ENCODE measurements around the gene RASGEF1C. TPM values are rescaled to one million over a fixed set of nuclear protein-coding genes. Genes with fewer than 3 reads are reported as not detected.

RASGEF1C gene
- total RNA-seq, 5 donors from 2014 or later (not counting 1 experiment from before 2014, with no cell fraction given): not detected

- Histone ChIP-seq H3K27ac (ENCODE audit: low read length) (no peak overlapping the region), H3K36me3 (ENCODE audit: control insufficient read depth in 2 of 2, extremely low read depth in 1 of 2, insufficient read depth in 1 of 2, low read length in 1 of 2) (peaks cover 8 to 69% of the 10 kb centered on the region in 2 donors), H3K4me1 (ENCODE audit: control insufficient read depth in 1 of 2, extremely low read depth in 1 of 2, insufficient read depth in 2 of 2, low read length in 2 of 2) (no peaks in the 10 kb centered on the region), H3K27me3 (replicated peaks in 1 of 2; ENCODE audit: control insufficient read depth in 2 of 2, extremely low read depth in 1 of 2, insufficient read depth in 2 of 2, low read length in 1 of 2) (no peaks in the 10 kb centered on the region), H3K9me3 (no peaks in the 10 kb centered on the region), H3K4me3 (ENCODE audit: control insufficient read depth in 1 of 2, extremely low read depth in 1 of 2, low read length in 1 of 2) (no peak overlapping the region)
- H3K27me3 Mint-ChIP-seq: no peaks in the 10 kb centered on the region
- 100% methylated on average over 1 of the region's 2 CpGs for WGBS (ENCODE audit: insufficient coverage)
- H3K9me3 Mint-ChIP-seq: peaks cover 0 to 33% (median 20%) of the 10 kb centered on the region in 3 donors
- no peak overlapping the region for H3K4me3 Mint-ChIP-seq
- CTCF ChIA-PET: no interaction called here
- peaks cover 99% of the 10 kb centered on the region for H3K36me3 Mint-ChIP-seq
- H3K27ac Mint-ChIP-seq: no peak overlapping the region
- DNase-seq (no peak), ATAC-seq (replicated peaks in 1 of 4) (no peak)
- POLR2A ChIA-PET: no interaction called here
- H3K4me1 Mint-ChIP-seq: no peaks in the 10 kb centered on the region
Measured at GRCh38 chr5:180238631-180239030, 29.6 kb upstream of the RASGEF1C start.

GRCh38 chr5:180235846-180236245, 26.8 kb upstream of the RASGEF1C start:
- H3K4me1 Mint-ChIP-seq: no peaks in the 10 kb centered on the region
- H3K36me3 Mint-ChIP-seq: peaks cover 96% of the 10 kb centered on the region
- no peak overlapping the region for H3K4me3 Mint-ChIP-seq
- H3K27ac Mint-ChIP-seq: no peak overlapping the region
- H3K27me3 Mint-ChIP-seq: no peaks in the 10 kb centered on the region
- ChIA-PET CTCF (no interaction called here), POLR2A (no interaction called here)
- Histone ChIP-seq H3K27ac (ENCODE audit: low read length) (no peak overlapping the region), H3K36me3 (ENCODE audit: control insufficient read depth in 2 of 2, extremely low read depth in 1 of 2, insufficient read depth in 1 of 2, low read length in 1 of 2) (peaks cover 3 to 50% of the 10 kb centered on the region in 2 donors), H3K4me3 (ENCODE audit: control insufficient read depth in 1 of 2, extremely low read depth in 1 of 2, low read length in 1 of 2) (no peak overlapping the region), H3K4me1 (ENCODE audit: control insufficient read depth in 1 of 2, extremely low read depth in 1 of 2, insufficient read depth in 2 of 2, low read length in 2 of 2) (no peaks in the 10 kb centered on the region), H3K27me3 (replicated peaks in 1 of 2; ENCODE audit: control insufficient read depth in 2 of 2, extremely low read depth in 1 of 2, insufficient read depth in 2 of 2, low read length in 1 of 2) (no peaks in the 10 kb centered on the region), H3K9me3 (no peaks in the 10 kb centered on the region)
- H3K9me3 Mint-ChIP-seq: peaks cover 0 to 22% (median 8%) of the 10 kb centered on the region in 3 donors
- DNase-seq (no peak), ATAC-seq (replicated peaks in 1 of 4) (no peak)
- WGBS (ENCODE audit: insufficient coverage): no CpG with 5 or more reads among the region's 1 CpG

- H3K4me1 ChIP-seq (ENCODE audit: control insufficient read depth in 1 of 2, extremely low read depth in 1 of 2, insufficient read depth in 2 of 2, low read length in 2 of 2): no peaks in the 10 kb centered on the region
- POLR2A ChIA-PET: no interaction called here
- no peaks in the 10 kb centered on the region for H3K4me1 Mint-ChIP-seq
- DNase-seq (no peak), ATAC-seq (replicated peaks in 1 of 4) (no peak)
- no peaks in the 10 kb centered on the region for H3K27me3 Mint-ChIP-seq
- peaks cover 96% of the 10 kb centered on the region for H3K36me3 Mint-ChIP-seq
- H3K4me3 Mint-ChIP-seq: no peak overlapping the region
- peaks cover under 1 to 16% (median 8%) of the 10 kb centered on the region in 3 donors for H3K9me3 Mint-ChIP-seq
- no peak overlapping the region for H3K27ac ChIP-seq (ENCODE audit: low read length)
- no peaks in the 10 kb centered on the region for H3K27me3 ChIP-seq (replicated peaks in 1 of 2; ENCODE audit: control insufficient read depth in 2 of 2, extremely low read depth in 1 of 2, insufficient read depth in 2 of 2, low read length in 1 of 2)
- H3K9me3 ChIP-seq: no peaks in the 10 kb centered on the region
- CTCF ChIA-PET: no interaction called here
- 100% methylated on average over 4 of the region's 5 CpGs for WGBS (ENCODE audit: insufficient coverage)
- peaks cover 3 to 43% of the 10 kb centered on the region in 2 donors for H3K36me3 ChIP-seq (ENCODE audit: control insufficient read depth in 2 of 2, extremely low read depth in 1 of 2, insufficient read depth in 1 of 2, low read length in 1 of 2)
- H3K4me3 ChIP-seq (ENCODE audit: control insufficient read depth in 1 of 2, extremely low read depth in 1 of 2, low read length in 1 of 2): no peak overlapping the region
- H3K27ac Mint-ChIP-seq: no peak overlapping the region
Measured at GRCh38 chr5:180235077-180235476, 26.1 kb upstream of the RASGEF1C start.

- H3K4me1 ChIP-seq (ENCODE audit: control insufficient read depth in 1 of 2, extremely low read depth in 1 of 2, insufficient read depth in 2 of 2, low read length in 2 of 2): no peaks in the 10 kb centered on the region
- POLR2A ChIA-PET: no interaction called here
- Mint-ChIP-seq H3K27ac (no peak overlapping the region), H3K36me3 (peaks cover 96% of the 10 kb centered on the region), H3K4me3 (no peak overlapping the region), H3K27me3 (no peaks in the 10 kb centered on the region), H3K4me1 (no peaks in the 10 kb centered on the region), H3K9me3 (peaks cover 3 to 16% (median 8%) of the 10 kb centered on the region in 3 donors)
- DNase-seq (no peak), ATAC-seq (replicated peaks in 1 of 4) (no peak)
- H3K27ac ChIP-seq (ENCODE audit: low read length): no peak overlapping the region
- 96% methylated on average over 7 of the region's 15 CpGs for whole genome bisulfite sequencing (ENCODE audit: insufficient coverage)
- H3K4me3 ChIP-seq (ENCODE audit: control insufficient read depth in 1 of 2, extremely low read depth in 1 of 2, low read length in 1 of 2): no peak overlapping the region
- H3K9me3 ChIP-seq: no peaks in the 10 kb centered on the region
- no peaks in the 10 kb centered on the region for H3K27me3 ChIP-seq (replicated peaks in 1 of 2; ENCODE audit: control insufficient read depth in 2 of 2, extremely low read depth in 1 of 2, insufficient read depth in 2 of 2, low read length in 1 of 2)
- CTCF ChIA-PET: no interaction called here
- peaks cover 3 to 38% of the 10 kb centered on the region in 2 donors for H3K36me3 ChIP-seq (ENCODE audit: control insufficient read depth in 2 of 2, extremely low read depth in 1 of 2, insufficient read depth in 1 of 2, low read length in 1 of 2)
Measured at GRCh38 chr5:180234271-180234670, 25.3 kb upstream of the RASGEF1C start.

- ChIA-PET CTCF (no interaction called here), POLR2A (no interaction called here)
- DNase-seq (no peak), ATAC-seq (replicated peaks in 1 of 4) (no peak)
- H3K9me3 Mint-ChIP-seq: peaks cover 3 to 16% (median 8%) of the 10 kb centered on the region in 3 donors
- Histone ChIP-seq H3K27ac (ENCODE audit: low read length) (no peak overlapping the region), H3K9me3 (no peaks in the 10 kb centered on the region), H3K36me3 (ENCODE audit: control insufficient read depth in 2 of 2, extremely low read depth in 1 of 2, insufficient read depth in 1 of 2, low read length in 1 of 2) (peaks cover 3 to 33% of the 10 kb centered on the region in 2 donors), H3K4me1 (ENCODE audit: control insufficient read depth in 1 of 2, extremely low read depth in 1 of 2, insufficient read depth in 2 of 2, low read length in 2 of 2) (no peaks in the 10 kb centered on the region), H3K4me3 (ENCODE audit: control insufficient read depth in 1 of 2, extremely low read depth in 1 of 2, low read length in 1 of 2) (no peak overlapping the region), H3K27me3 (replicated peaks in 1 of 2; ENCODE audit: control insufficient read depth in 2 of 2, extremely low read depth in 1 of 2, insufficient read depth in 2 of 2, low read length in 1 of 2) (no peaks in the 10 kb centered on the region)
- no peaks in the 10 kb centered on the region for H3K27me3 Mint-ChIP-seq
- H3K4me1 Mint-ChIP-seq: no peaks in the 10 kb centered on the region
- no peak overlapping the region for H3K4me3 Mint-ChIP-seq
- peaks cover 93% of the 10 kb centered on the region for H3K36me3 Mint-ChIP-seq
- 99% methylated on average over 10 of the region's 11 CpGs for WGBS (ENCODE audit: insufficient coverage)
- H3K27ac Mint-ChIP-seq: no peak overlapping the region
Measured at GRCh38 chr5:180233729-180234128, 24.7 kb upstream of the RASGEF1C start.

- ChIA-PET POLR2A (interaction anchor here in 1 of 2 donors (0.6 kb wide), 1 partner anchor 240 kb away, joined by 3 read pairs; no protein-coding TSS in a partner anchor), CTCF (no interaction called here)
- no peak for DNase-seq
- no peaks in the 10 kb centered on the region for H3K9me3 ChIP-seq
- H3K36me3 ChIP-seq (ENCODE audit: control insufficient read depth in 2 of 2, extremely low read depth in 1 of 2, insufficient read depth in 1 of 2, low read length in 1 of 2): peaks cover 3 to 7% of the 10 kb centered on the region in 2 donors
- H3K27ac ChIP-seq (ENCODE audit: low read length): no peak overlapping the region
- Mint-ChIP-seq H3K4me1 (no peaks in the 10 kb centered on the region), H3K27me3 (no peaks in the 10 kb centered on the region), H3K4me3 (no peak overlapping the region), H3K9me3 (peaks cover 13 to 36% (median 22%) of the 10 kb centered on the region in 3 donors), H3K27ac (no peak overlapping the region), H3K36me3 (peaks cover 86% of the 10 kb centered on the region)
- WGBS (ENCODE audit: insufficient coverage): 96% methylated on average over 7 of the region's 7 CpGs
- no peaks in the 10 kb centered on the region for H3K27me3 ChIP-seq (replicated peaks in 1 of 2; ENCODE audit: control insufficient read depth in 2 of 2, extremely low read depth in 1 of 2, insufficient read depth in 2 of 2, low read length in 1 of 2)
- H3K4me1 ChIP-seq (ENCODE audit: control insufficient read depth in 1 of 2, extremely low read depth in 1 of 2, insufficient read depth in 2 of 2, low read length in 2 of 2): no peaks in the 10 kb centered on the region
- ATAC-seq (replicated peaks in 1 of 4): no peak
- H3K4me3 ChIP-seq (ENCODE audit: control insufficient read depth in 1 of 2, extremely low read depth in 1 of 2, low read length in 1 of 2): no peak overlapping the region
Measured at GRCh38 chr5:180230017-180230416, 21.0 kb upstream of the RASGEF1C start.

GRCh38 chr5:180222056-180222455, 13.0 kb upstream of the RASGEF1C start:
- Histone ChIP-seq H3K4me1 (ENCODE audit: control insufficient read depth in 1 of 2, extremely low read depth in 1 of 2, insufficient read depth in 2 of 2, low read length in 2 of 2) (no peaks in the 10 kb centered on the region), H3K9me3 (peaks cover 2% of the 10 kb centered on the region), H3K27ac (ENCODE audit: low read length) (no peak overlapping the region), H3K36me3 (ENCODE audit: control insufficient read depth in 2 of 2, extremely low read depth in 1 of 2, insufficient read depth in 1 of 2, low read length in 1 of 2) (no peaks in the 10 kb centered on the region), H3K27me3 (replicated peaks in 1 of 2; ENCODE audit: control insufficient read depth in 2 of 2, extremely low read depth in 1 of 2, insufficient read depth in 2 of 2, low read length in 1 of 2) (peaks cover 0 to 3% of the 10 kb centered on the region in 2 experiments), H3K4me3 (ENCODE audit: control insufficient read depth in 1 of 2, extremely low read depth in 1 of 2, low read length in 1 of 2) (no peak overlapping the region)
- ATAC-seq (replicated peaks in 1 of 4) (no peak), DNase-seq (no peak)
- ChIA-PET CTCF (no interaction called here), POLR2A (no interaction called here)
- Mint-ChIP-seq H3K4me3 (no peak overlapping the region), H3K27me3 (no peaks in the 10 kb centered on the region), H3K4me1 (no peaks in the 10 kb centered on the region), H3K9me3 (peaks cover 32 to 70% (median 48%) of the 10 kb centered on the region in 3 donors), H3K27ac (no peak overlapping the region), H3K36me3 (peaks cover 41% of the 10 kb centered on the region)
- 92% methylated on average over 9 of the region's 11 CpGs for WGBS (ENCODE audit: insufficient coverage)
